Ectodermal cell (in vitro differentiated cells): ENCODE results near the gene LCP1.

ENCODE experiments used
- H3K27ac ChIP-seq: 2 replicates; pipeline ENCODE4 v1.7.0; 2013; ENCODE audit warnings: mild to moderate bottlenecking, low read depth, low read length; ENCODE audit not compliant: insufficient read depth, poor library complexity, severe bottlenecking
- H3K27me3 ChIP-seq: 2 replicates; pipeline ENCODE4 v1.7.0; 2013; ENCODE audit warnings: mild to moderate bottlenecking, low read length; ENCODE audit not compliant: insufficient read depth, control insufficient read depth, poor library complexity, severe bottlenecking
- H3K36me3 ChIP-seq: one replicate; pipeline ENCODE4 v1.7.0; 2013; ENCODE audit warnings: low read length; ENCODE audit not compliant: control insufficient read depth, insufficient read depth
- H3K4me1 ChIP-seq: one replicate; pipeline ENCODE4 v1.7.0; 2013; ENCODE audit warnings: low read length; ENCODE audit not compliant: control insufficient read depth, insufficient read depth
- H3K4me3 ChIP-seq: 2 replicates; pipeline ENCODE4 v1.7.0; 2013; ENCODE audit warnings: low read depth, low read length, control low read depth; ENCODE audit not compliant: insufficient read depth
- H3K9me3 ChIP-seq: 2 replicates; pipeline ENCODE4 v1.7.0; 2013; ENCODE audit warnings: mild to moderate bottlenecking, low read length, moderate library complexity; ENCODE audit not compliant: control insufficient read depth
- WGBS, 2 experiments: methylation state at CpG; one replicate each; pipeline ENCODE4 v1.1.7; 2013; ENCODE audit warnings: missing lambda C conversion rate in 2 of 2; 5-methylcytosine and 5-hydroxymethylcytosine counted together

Gene LCP1

DNA sequence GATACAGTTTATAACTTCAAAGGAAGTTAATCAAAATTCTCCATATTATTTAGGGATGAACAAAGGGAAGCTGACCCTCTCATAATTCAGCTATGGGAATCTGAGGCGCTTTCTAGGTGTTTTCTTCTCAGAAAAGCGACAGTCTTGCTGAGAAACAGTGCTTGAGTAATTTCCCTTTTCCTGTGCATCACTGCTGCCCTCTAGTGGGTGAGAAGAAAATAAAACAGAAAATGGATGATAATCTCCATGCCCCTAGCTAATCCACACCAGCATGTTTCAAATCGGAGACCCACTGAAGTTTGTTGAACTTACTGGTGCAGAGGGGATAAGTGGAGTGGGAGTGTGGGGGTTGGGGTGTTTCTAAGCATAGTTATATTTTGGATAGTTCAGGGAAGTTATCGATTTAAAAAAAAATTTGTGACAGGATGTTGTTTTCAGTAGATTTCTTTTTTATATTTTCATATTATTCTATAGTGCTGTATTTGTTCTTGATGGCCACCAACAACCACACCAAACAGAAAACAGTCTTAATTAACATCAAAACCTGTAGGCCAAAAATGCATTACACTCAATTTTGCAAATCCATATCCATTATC is 21.4 kb downstream of the LCP1 start:
- H3K27me3 ChIP-seq = no peaks in the 10 kb centered on the region
- 57 to 61% methylated on average over 3 of the region's 4 CpGs for WGBS, 2 experiments
- no peaks in the 10 kb centered on the region for H3K9me3 ChIP-seq
- no peak overlapping the region for H3K4me3 ChIP-seq
- no peaks in the 10 kb centered on the region for H3K4me1 ChIP-seq
- no peaks in the 10 kb centered on the region for H3K36me3 ChIP-seq
- H3K27ac ChIP-seq = no peak overlapping the region

GRCh38 chr13:46160065-46160464 is 21.9 kb downstream of the LCP1 start:
- H3K27ac ChIP-seq = no peak overlapping the region
- 82 to 88% methylated on average over 3 of the region's 4 CpGs for WGBS, 2 experiments
- no peaks in the 10 kb centered on the region for H3K4me1 ChIP-seq
- H3K27me3 ChIP-seq = no peaks in the 10 kb centered on the region
- no peaks in the 10 kb centered on the region for H3K36me3 ChIP-seq
- H3K9me3 ChIP-seq = no peaks in the 10 kb centered on the region
- H3K4me3 ChIP-seq = no peak overlapping the region

GRCh38 chr13:46158983-46159382 is 23.0 kb downstream of the LCP1 start:
- WGBS, 2 experiments = 89 to 95% methylated on average over 2 of the region's 2 CpGs
- no peak overlapping the region for H3K27ac ChIP-seq
- H3K36me3 ChIP-seq = no peaks in the 10 kb centered on the region

GRCh38 chr13:46158222-46158621 is 23.8 kb downstream of the LCP1 start:
- WGBS, 2 experiments = 91 to 96% methylated on average over 2 of the region's 2 CpGs
- Histone ChIP-seq H3K27ac (no peak overlapping the region), H3K4me3 (no peak overlapping the region), H3K4me1 (no peaks in the 10 kb centered on the region), H3K9me3 (no peaks in the 10 kb centered on the region), H3K27me3 (no peaks in the 10 kb centered on the region), H3K36me3 (no peaks in the 10 kb centered on the region)

More at GRCh38 chr13:46158983-46159382, 23.0 kb downstream of the LCP1 start:
- Histone ChIP-seq H3K4me1 (no peaks in the 10 kb centered on the region), H3K4me3 (no peak overlapping the region), H3K27me3 (no peaks in the 10 kb centered on the region), H3K9me3 (no peaks in the 10 kb centered on the region)

- Histone ChIP-seq H3K9me3 (no peaks in the 10 kb centered on the region), H3K36me3 (no peaks in the 10 kb centered on the region), H3K4me1 (no peaks in the 10 kb centered on the region), H3K27me3 (no peaks in the 10 kb centered on the region), H3K27ac (no peak overlapping the region), H3K4me3 (no peak overlapping the region)
- WGBS, 2 experiments = 82 to 92% methylated on average over 5 to 6 of the region's 7 CpGs
Measured at GRCh38 chr13:46154136-46154801, 27.7 kb downstream of the LCP1 start.

- H3K4me3 ChIP-seq = no peak overlapping the region
- H3K4me1 ChIP-seq = no peaks in the 10 kb centered on the region
- no peaks in the 10 kb centered on the region for H3K27me3 ChIP-seq
- 93% methylated on average over 6 of the region's 6 CpGs for WGBS, 2 experiments
- no peaks in the 10 kb centered on the region for H3K36me3 ChIP-seq
- H3K27ac ChIP-seq = no peak overlapping the region
- no peaks in the 10 kb centered on the region for H3K9me3 ChIP-seq
Measured at GRCh38 chr13:46152627-46153328, 29.2 kb downstream of the LCP1 start.

DNA sequence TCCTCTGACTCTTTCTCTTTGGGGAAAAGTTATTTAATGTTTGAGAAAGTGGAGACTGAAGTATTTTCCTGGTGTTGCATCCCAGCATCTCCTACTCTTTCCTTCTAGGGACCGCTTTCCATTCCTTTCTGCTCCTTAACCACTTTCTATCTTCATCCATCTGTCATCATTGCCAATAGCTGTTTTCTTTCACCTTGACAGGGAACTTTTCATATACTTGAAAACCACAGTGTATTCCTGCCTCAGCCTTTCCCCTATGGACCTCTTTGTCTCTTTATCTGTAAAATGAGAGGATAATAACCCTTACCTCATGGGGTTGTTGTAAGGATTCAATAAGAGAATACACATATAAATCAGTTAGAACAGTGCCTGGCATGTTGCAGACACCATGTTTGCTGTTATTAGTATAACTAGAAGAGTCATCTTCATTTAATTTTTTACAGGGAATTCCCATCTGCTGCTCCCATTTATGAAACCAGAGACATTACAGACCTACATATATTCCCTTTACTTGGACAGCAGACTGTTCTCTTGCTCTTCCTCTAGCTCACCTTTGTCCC is 31.8 kb downstream of the LCP1 start:
- Histone ChIP-seq H3K36me3 (no peaks in the 10 kb centered on the region), H3K27me3 (peaks cover 6% of the 10 kb centered on the region), H3K4me1 (no peaks in the 10 kb centered on the region), H3K4me3 (no peak overlapping the region), H3K9me3 (no peaks in the 10 kb centered on the region), H3K27ac (no peak overlapping the region)
- 90 to 93% methylated on average over 1 of the region's 1 CpG for WGBS, 2 experiments

GRCh38 chr13:46149272-46150133 is 32.5 kb downstream of the LCP1 start:
- H3K27ac ChIP-seq = no peak overlapping the region
- 83 to 85% methylated on average over 7 of the region's 7 CpGs for WGBS, 2 experiments
- H3K9me3 ChIP-seq = no peaks in the 10 kb centered on the region
- no peaks in the 10 kb centered on the region for H3K4me1 ChIP-seq
- H3K4me3 ChIP-seq = no peak overlapping the region
- H3K27me3 ChIP-seq = peaks cover 6% of the 10 kb centered on the region
- no peaks in the 10 kb centered on the region for H3K36me3 ChIP-seq

- peaks cover 7% of the 10 kb centered on the region for H3K27me3 ChIP-seq
- no peaks in the 10 kb centered on the region for H3K36me3 ChIP-seq
- H3K4me3 ChIP-seq = no peak overlapping the region
- no peak overlapping the region for H3K27ac ChIP-seq
- H3K4me1 ChIP-seq = no peaks in the 10 kb centered on the region
- WGBS, 2 experiments = 44 to 46% methylated on average over 3 of the region's 3 CpGs
- no peaks in the 10 kb centered on the region for H3K9me3 ChIP-seq
Measured at GRCh38 chr13:46146898-46147297, 35.1 kb downstream of the LCP1 start.
